NCI-H345 treated with DMSO at 0.1 percent for 48 hours (cell line): ENCODE measurements around the gene EMD.
"Not testable (repeated sequence)": the region's sequence is repeated elsewhere in the genome, so short reads cannot be mapped to it uniquely, and the experiment has no call there.

ENCODE experiments used
- DNase-seq: peaks from one replicate; lab custom pipeline; 2025; ENCODE audit not compliant: unreplicated experiment; lab: John Stamatoyannopoulos, UW

EMD gene

DNA sequence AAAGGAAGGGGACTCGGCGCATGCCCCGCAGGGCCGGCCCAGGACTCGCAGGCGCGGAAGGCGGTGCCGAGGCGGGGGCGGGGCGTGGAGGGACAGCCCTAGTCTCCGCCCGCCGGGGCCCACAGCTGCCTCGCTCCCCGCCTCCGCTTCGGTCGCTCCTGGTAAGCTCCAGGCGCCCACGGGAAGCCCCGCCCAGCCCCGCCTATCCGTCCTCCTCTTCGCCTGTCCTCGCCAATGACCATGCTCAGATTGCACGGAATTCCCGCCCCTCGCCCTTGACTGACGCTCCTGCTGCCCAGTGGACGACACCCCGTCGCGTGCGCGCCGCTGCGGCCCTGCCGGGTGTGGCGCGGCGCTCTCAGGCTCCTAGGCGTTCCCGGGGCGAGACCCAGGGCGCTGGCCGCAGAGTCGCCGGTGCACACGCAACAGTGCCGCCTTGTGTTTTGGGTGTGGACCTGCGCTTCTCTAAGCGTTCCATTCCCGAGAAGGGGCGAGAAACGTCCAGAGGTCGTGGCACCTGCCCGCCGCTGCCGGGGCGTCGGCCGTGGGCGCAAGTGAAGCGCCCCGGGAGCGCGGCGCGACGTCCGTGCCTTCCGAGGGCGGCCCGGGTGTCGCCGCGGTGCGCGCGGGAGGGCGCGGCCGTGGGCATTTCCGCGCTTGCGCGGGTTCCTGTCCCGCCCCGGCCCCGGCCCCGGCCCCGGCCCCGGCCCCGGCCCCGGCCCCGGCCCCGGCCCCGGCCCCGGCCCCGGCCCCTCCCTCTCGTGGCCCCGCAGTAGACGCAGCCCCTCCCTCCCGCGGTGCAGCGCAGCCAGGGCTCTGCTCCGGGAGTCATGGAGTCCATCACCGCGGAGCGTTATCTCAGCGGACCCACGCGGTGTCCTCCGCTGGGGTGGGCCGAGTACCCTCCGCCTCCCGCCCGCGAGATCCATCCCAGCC lies 11.0 kb downstream of the EMD start:
- not testable (repeated sequence) for DNase-seq

DNA sequence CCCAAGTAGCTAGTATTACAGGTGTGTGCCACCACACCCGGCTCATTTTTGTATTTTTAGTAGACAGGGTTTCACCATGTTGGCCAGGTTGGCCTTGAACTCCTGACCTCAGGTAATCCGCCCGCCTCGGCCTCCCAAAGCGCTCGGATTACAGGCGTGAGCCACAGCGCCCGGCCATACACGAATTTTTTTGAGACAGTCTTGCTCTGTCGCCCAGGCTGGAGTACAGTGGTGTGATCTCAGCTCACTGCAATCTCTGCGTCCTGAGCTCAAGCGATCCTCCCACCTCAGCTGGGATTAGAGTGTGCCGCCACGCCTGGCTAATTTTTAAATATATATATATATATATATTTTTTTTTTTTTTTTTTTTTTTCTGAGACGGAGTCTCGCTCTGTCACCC lies 17.3 kb downstream of the EMD start:
- not testable (repeated sequence) for DNase-seq

DNA sequence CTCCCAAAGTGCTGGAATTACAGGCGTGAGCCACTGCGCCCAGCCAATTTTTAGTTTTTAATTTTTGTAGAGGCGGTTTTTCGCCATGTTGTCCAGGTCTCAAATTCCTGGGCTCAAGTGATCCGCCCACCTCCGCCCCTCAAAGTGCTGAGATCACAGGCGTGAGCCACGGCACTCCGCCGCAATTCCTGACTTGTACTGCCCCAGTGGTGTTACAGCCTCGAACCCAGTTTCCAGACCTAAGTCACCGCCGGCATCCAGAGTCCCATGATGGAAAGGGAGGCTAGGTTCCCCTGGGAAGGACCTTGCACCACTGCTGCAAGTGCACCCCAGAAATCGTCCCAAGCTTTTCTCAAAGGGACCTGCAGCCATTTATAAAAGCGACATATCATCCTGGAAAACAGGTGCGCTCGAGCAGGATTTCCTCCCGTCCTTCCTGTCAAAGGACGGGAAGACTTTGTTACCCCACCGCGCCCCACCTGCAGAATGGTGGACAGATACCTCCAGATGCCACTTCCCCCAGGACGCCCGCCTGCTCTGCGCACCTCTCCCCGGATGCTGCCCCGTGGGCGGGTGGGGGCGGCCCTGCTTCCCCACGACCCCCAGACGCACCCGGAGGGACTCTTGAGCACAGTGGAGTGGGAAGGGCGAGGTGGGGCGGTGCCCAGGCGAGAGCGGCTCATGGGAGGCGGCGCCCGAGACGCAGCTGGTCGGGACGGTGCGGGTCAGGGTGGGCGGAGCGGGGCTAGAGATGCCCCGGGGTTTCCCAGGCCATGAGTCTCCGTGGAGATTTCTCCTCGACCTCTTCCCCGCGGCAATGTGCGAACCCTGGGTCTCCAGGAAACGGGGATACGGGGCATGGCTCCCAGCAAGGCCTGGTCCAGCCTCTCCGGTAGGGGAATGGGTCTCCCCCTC lies 18.1 kb downstream of the EMD start:
- no peak for DNase-seq

DNA sequence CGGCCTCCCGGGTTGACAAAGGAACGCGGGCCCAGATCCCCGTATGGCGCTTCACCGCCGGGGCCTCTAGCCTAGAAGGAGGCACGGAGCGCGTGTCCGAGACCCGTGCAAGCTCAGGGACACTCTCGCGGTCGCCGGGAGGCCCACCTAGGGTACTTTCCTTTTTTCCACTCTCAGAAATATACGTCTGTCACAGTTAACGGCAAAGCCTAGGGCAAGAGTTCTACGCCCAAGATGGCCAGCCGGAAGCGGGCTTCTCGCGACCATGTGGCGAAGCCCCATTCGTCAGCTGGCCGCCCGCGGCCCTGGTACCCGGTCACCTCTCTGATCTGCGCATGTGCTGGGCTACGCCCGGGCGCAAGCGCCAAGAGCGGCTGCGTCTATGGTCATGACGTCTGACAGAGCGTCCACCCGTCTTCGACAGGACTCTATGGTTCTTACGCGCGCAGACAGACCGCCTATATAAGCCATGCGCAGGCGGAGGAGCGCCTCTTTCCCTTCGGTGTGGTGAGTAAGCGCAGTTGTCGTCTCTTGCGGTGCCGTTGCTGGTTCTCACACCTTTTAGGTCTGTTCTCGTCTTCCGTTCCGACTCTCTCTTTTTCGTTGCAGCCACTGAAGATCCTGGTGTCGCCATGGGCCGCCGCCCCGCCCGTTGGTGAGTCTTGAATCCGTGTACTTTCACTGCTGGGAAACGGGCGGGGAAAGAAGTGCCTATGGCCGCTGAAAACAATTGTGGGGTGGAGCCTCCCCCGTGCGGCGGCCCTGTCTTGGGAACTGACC lies 19.0 kb downstream of the EMD start, which contains the start of gene RPL10:
RPL10 (plus strand) TSS at position 490 of the 780 bp plus-strand sequence; CDS start at position 633, 143 bp downstream.
- peak; percentile 92 for DNase-seq

DNA sequence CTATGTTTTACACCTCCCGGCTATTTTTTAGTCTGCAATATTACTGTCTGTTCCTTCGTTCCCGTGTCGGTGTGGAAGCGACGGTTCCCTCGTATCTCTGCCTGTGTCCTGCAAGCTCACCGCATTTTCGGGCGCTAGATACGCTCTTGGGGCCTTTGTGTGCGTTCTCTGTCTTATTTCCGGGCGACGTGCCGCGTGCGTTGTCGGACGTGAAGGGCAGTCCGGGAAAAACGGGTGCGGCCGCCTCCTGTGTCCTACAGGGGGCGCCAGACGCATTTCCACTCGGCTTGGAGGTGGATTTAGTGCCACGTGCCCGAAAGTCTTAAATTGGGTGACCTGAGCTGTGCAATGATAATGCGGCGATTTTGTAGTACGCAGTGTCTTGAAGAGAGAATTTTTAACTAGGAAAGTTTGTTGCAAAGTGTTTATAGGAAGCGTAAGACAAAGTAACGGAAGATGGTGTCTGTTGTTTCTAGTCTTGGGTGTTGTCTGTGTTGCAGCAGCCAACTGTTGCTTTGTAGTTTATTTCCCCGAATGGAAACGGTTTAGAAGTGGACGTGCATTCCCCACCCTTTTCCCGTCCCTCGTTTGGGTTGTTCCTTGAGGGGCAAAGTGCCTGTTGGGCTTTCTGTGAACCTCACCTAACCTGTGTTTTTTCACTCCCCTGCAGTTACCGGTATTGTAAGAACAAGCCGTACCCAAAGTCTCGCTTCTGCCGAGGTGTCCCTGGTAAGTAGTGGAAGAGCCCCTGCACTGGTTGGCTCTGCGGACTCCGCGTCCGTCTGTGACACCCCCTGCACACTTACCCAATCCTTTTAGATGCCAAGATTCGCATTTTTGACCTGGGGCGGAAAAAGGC lies 19.8 kb downstream of the EMD start:
- DNase-seq: peak; percentile 47

DNA sequence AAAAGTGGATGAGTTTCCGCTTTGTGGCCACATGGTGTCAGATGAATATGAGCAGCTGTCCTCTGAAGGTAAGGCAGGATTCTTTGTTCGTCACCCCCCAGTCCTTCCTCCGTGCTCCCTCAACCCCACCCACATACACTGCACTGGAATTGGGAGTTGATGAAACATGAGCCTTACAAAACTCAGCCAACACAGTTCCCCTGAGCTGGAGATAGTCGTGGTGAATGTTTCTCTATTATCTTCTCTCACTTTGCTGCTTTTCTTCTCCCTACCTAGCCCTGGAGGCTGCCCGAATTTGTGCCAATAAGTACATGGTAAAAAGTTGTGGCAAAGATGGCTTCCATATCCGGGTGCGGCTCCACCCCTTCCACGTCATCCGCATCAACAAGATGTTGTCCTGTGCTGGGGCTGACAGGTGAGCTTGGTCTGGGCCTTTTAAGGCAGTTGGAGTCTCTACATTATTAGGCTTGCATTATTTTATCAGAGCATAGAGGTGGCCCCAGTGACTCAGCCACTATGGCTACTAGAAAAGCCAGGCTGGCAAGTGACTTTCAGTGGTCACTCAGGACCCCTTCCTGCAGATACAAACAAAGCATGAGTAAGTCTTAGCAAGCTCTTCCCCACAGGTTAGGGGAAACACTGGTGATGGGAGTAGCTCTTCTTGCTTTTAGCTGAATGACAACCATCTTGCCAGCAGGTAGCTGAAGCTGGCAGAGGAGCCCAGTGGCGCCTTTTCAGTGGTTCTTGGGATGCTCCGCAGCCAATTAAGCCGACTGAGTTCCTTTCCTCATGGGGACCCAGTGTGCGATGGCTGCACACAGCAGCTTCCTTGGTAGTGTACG lies 20.7 kb downstream of the EMD start:
- no peak for DNase-seq

DNA sequence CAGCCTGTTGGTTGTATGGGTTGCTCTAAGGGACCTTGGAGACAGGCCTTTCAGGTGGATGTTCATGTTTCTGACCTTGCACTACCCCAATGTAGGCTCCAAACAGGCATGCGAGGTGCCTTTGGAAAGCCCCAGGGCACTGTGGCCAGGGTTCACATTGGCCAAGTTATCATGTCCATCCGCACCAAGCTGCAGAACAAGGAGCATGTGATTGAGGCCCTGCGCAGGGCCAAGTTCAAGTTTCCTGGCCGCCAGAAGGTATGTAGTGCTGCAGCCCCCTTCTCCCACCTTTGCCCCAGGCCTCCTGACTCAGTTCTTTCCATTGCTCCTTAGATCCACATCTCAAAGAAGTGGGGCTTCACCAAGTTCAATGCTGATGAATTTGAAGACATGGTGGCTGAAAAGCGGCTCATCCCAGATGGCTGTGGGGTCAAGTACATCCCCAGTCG lies 21.3 kb downstream of the EMD start:
- DNase-seq: not testable (repeated sequence)

DNA sequence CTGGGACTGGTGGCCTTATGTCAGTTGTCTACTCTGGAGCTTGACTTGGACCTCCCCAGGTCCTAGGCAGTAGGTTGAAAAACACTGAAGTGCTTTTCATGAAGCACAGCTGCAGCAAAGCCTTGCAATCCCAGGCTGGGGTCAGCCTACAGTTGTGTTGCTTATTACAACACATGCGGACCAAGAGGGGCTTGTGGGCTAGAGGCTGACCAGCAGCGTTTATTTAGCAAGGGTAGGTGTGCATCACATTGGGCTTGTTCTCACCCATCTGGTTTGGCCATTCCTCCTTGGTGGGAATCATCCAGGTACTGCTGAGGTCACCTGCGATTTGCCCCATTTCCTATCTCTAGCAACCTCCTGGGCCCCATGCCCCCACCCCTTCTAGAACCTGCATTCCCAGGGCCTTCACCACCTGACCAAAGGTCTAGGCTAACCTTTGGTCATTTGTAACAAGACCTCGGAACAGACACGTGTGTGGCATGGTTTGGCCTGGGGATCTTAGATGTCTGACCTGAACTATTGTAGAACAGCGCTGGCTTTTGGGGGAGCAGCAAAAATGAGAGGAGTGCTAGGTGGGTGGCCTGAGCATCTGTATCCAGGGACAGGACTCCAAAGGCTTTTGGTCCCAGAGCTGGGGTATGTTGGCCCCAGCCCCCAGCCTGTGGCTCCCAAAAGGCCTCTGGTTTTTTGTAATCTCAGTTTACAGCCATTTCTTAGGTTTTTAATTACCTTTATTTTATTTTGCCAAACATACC lies 22.1 kb downstream of the EMD start:
- DNase-seq: no peak

DNA sequence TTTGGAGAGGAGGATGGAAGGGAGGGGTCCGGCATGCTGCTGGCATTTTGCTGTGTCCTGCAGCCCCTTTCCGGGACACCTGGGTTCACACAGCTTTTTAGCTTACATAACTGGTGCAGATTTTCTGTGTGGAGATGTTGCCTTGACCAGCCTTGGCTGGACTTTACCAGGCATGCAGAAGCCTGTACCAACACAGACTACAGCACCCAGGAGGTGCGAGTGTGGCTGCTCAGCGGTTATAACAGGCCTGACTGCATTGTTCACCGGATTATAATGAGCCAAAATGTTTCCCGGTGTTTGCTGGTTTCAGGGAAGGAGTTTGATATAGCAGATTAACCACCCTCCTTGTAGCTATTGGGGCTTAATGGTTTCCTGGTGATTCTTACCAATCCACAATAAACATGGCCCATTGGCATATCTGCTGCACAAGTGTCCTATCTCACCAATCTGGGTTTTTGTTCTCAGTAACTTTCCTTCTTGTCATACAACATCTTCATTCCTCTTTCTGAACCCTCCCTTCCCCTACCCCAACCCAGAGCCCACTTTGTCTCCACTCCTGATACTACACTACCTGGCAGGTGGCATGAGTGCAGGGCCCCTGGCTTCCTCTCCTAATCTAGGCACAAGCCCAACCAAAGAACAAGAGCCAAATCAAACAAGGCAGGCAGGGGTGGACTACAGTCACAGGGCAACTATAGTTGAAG lies 23.0 kb downstream of the EMD start:
- DNase-seq: no peak

DNA sequence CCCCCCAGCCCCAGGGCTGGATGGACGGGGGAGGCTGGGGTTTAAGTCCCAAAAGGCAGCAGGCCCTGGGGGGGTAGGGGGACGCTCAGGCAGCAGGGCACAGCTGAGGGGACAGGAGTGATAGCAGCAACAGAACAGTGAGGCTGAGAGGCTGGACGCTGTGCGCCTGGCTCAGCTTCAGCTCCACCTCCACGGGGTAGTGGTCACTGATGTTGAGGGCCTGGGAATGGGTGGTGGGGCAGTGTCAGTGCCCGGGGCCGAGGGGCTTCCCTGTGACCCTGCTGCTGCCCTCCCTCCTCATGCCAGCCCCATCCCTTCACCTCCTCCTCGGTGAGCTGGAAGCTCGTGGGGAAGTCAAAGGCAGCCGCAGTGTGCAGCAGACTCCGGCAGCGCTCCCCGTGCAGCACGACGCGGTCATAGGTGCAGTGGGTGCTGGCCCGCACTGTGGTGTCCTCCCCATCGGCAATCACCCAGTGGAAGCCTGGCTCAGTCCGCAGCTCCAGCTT lies 23.6 kb downstream of the EMD start:
- no peak for DNase-seq

DNA sequence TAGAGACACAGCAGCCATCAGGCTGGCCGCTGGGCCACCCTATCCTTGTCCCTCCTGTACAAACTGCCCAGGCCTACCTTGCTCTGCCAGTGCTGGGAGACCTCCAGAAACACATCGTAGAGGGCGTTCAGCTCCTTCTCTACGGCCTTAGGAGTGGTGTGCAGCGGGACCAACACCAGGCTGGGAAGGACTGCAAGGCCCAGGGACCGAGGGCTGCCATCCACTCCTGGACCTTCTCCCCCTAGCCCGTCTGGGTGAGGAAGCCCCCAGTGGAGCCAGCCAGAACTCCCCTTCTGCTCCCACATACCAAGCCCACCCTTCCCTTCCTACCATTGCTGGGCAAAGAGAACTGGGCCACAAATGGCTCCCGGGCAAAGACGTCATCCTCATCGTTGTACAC lies 24.1 kb downstream of the EMD start:
- DNase-seq: no peak

DNA sequence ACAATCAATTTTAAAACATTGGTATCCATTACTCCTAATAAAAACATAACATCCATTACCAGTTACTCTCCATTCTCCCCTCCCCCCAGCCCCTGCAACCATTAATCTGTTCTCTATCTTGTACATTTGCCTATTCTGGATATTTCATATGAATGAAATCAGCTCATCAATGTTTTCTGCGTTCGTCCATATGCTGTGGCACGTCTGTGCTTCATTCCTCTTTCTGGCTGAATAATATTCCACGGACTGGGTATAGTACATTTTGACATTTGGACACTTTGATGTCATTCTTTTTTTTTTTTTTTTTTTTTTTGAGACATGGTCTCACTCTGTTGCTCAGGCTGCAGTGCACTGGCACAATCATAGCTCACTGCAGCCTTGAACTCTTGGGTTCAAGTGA lies 24.8 kb downstream of the EMD start:
- DNase-seq: no peak

DNA sequence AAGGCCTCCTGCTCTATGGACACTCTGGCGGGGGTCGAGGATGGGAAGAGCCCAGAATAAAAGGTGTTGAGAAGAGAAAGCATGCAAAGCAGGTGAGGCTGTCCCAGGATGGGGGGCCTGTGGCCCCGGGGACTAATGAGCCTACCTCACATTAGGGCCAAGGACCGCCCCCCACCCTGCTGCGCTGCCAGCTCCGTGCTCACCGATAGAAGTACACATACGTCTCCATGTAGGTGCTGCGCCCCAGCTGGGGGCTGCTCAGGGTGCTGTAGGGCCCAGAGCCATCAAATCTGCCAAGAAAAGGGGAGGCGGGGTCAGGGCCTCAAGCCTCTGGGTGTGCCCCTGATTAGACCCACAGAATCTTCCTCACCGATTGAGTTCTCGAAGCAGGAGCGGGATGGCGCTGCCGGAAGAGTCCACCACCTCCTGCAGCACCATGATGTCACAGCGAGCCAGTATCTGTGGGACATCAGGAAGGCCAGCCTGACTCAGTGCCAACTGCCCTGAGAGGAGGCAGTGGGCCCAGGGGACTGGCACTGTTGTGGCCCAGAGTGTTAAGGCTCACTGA lies 25.6 kb downstream of the EMD start:
- DNase-seq: no peak

DNA sequence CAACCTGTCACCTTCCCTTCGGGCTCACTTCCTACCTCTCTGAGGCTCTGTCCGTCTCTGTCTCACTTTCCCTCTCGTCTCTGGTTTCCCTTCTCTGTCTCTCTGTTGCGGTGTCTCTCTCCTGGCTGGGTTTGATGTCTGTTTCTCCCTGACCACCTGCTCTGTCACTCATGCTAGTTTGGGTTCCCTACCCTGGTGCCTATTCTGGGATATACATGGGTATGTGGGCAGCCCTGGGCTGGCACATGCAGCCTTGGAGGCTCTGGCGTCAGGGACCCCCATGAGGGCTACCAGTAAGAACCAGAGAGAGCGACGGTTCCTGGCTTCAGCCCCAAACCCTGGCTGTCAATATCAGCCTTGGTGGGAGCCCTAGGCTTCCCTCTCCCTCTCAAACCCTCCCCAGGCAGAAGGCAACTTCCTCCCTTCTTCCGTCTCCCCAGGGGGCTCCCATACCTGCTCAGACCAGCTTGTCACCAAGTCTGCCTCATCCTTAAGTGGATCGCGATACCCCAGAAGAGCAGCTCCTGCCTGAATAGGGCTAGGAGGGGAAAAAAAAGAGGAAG lies 29.6 kb downstream of the EMD start:
- no peak for DNase-seq

DNA sequence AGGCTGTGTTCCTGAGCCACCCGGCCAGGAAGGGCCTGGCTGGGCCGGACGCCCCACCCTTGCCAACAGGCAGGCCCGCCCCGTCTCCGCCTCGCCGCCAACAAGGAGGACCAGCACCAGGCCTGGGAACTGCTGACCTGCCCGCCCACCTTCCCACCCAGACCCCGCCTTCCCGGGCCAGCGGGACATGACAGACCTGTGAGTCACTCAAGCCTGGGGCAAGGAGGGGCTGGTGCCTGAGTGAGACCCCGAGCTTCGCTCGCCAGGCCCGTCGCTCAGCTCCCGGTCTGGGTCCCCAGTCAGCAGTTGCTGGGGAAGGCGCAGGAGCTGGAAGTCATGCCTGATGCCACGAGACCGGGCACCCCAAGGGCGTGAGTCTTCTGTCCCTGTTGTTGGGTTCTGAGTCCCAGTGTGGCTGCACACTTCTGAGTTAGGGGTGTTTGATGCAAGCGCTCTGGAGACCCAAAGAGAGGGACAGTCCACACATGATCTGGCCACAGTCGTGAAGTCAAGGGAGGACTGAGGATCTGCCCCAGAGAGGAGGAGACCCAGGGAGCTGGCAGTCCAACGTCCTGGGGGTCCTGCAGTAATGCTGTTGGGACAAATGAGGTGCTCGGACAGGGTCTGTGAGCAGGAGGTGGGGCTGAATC lies 30.3 kb downstream of the EMD start, which contains the start of gene DNASE1L1:
DNASE1L1 (minus strand) TSS at position 33 of the 650 bp plus-strand sequence. CDS start 3,686 bp downstream, outside the sequence.
- no peak for DNase-seq

DNA sequence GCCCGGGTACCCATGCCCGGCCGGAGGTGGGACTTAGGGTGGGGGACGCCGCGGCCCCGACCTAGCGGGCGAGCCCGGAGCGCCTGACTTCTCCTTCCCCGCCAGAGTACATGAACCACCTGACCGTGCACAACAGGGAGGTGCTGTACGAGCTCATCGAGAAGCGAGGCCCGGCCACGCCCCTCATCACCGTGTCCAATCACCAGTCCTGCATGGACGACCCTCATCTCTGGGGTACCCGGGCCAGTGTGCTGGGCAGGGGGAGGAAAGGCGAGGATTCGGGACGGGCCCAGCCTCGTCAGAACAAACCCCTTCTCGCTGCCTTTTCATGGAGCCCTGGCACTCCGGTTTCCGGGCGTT lies 32.9 kb downstream of the EMD start:
- peak; percentile 19 for DNase-seq
